B cell (primary cell): ENCODE measurements around the gene TMEM131L. TPM values are rescaled to one million over a fixed set of nuclear protein-coding genes. Genes with fewer than 3 reads are reported as not detected.

ENCODE experiments used
- ATAC-seq: fragments of 200-7000 bp; cut with Tn5 transposase; one replicate; pipeline ENCODE4 v1.10.0; 2021; ENCODE audit warnings: low read depth, mild to moderate bottlenecking, moderate number of reproducible peaks, moderate library complexity
- CTCF ChIA-PET: fragments of 350-600 bp; sonication (Branson Sonifier 250); formaldehyde crosslinking; loops from one replicate; lab custom pipeline; 2021; ENCODE audit warnings: antibody characterized with exemption, inconsistent platforms; lab: Charles Lee
- POLR2A ChIA-PET: fragments of 350-600 bp; sonication (Branson Sonifier 250); formaldehyde crosslinking; loops from one replicate; lab custom pipeline; 2021; ENCODE audit warnings: antibody characterized with exemption; lab: Charles Lee
- DNase-seq: peaks from one replicate; pipeline ENCODE4 v3.0.0; 2013
- H2AFZ ChIP-seq: 2 replicates; pipeline ENCODE4 v1.6.1; 2012; ENCODE audit warnings: mild to moderate bottlenecking, low read depth, low read length; ENCODE audit not compliant: insufficient read depth, poor library complexity, severe bottlenecking
- H3K27ac ChIP-seq, 2 donors: 1 replicate in 1 of 2; 2 replicates in 1 of 2; pipeline ENCODE4 v1.5.1; 2012 to 2013; ENCODE audit warnings: low read length in 2 of 2, mild to moderate bottlenecking in 2 of 2, moderate library complexity in 1 of 2
- H3K27me3 ChIP-seq, 4 experiments: fragments of 200-600 bp in 1 of 4; sonication (generic) in 1 of 4; replicated peaks in 1 of 4; 1 replicate in 2 of 4; 2 replicates in 2 of 4; pipeline versions ENCODE4 v1.6.1 to v1.7.0; 2013 to 2016; ENCODE audit warnings: low read length in 3 of 4, mild to moderate bottlenecking in 2 of 4, mixed read lengths in 1 of 4, moderate library complexity in 1 of 4; ENCODE audit not compliant: insufficient read depth in 4 of 4, control insufficient read depth in 3 of 4; ENCODE audit errors: control extremely low read depth in 1 of 4
- H3K36me3 ChIP-seq, 2 experiments: replicated peaks in 1 of 2; 1 replicate in 1 of 2; 2 replicates in 1 of 2; pipeline versions ENCODE4 v1.6.1 to v1.7.1; 2013; ENCODE audit warnings: low read length in 1 of 2; ENCODE audit not compliant: insufficient read depth in 2 of 2, control insufficient read depth in 1 of 2; ENCODE audit errors: control extremely low read depth in 1 of 2, extremely low read depth in 1 of 2
- H3K4me1 ChIP-seq, 2 donors: fragments of 200-600 bp in 1 of 2; sonication (generic) in 1 of 2; 1 replicate in 1 of 2; 2 replicates in 1 of 2; pipeline versions ENCODE4 v1.5.1 to v1.6.1; 2013 to 2017; ENCODE audit warnings: low read length in 2 of 2; ENCODE audit not compliant: control insufficient read depth in 2 of 2, insufficient read depth in 2 of 2
- H3K4me2 ChIP-seq: replicated peaks from 2 replicates; pipeline ENCODE3; 2012; ENCODE audit warnings: mild to moderate bottlenecking, low read depth, low read length; ENCODE audit not compliant: poor library complexity, severe bottlenecking
- H3K4me3 ChIP-seq, 5 experiments: fragments of 200-600 bp in 1 of 5; sonication (generic) in 1 of 5; 1 replicate in 3 of 5; 2 replicates in 2 of 5; pipeline versions ENCODE4 v1.5.1 to v1.7.0; 2011 to 2016; ENCODE audit warnings: low read length in 4 of 5, mild to moderate bottlenecking in 4 of 5, low read depth in 2 of 5, control low read depth in 1 of 5, moderate library complexity in 1 of 5; ENCODE audit not compliant: insufficient read depth in 1 of 5; ENCODE audit errors: control extremely low read depth in 1 of 5, extremely low read depth in 1 of 5
- H3K79me2 ChIP-seq: fragments of 200-600 bp; sonication (generic); one replicate; pipeline ENCODE4 v1.6.0; 2016; ENCODE audit warnings: low read length; ENCODE audit not compliant: control insufficient read depth, insufficient read depth
- H3K9ac ChIP-seq: fragments of 200-600 bp; sonication (generic); 2 replicates; pipeline ENCODE4 v1.6.1; 2017; ENCODE audit warnings: mild to moderate bottlenecking, low read length, moderate library complexity
- H3K9me3 ChIP-seq, 3 donors: one replicate each; pipeline versions ENCODE4 v1.6.1 to v1.7.1; 2013; ENCODE audit warnings: low read length in 2 of 3; ENCODE audit not compliant: control insufficient read depth in 2 of 3, insufficient read depth in 1 of 3; ENCODE audit errors: control extremely low read depth in 1 of 3
- H4K20me1 ChIP-seq: 2 replicates; pipeline ENCODE4 v1.6.0; 2012; ENCODE audit warnings: mild to moderate bottlenecking, low read length; ENCODE audit not compliant: insufficient read depth, control insufficient read depth, poor library complexity, severe bottlenecking
- H3K27ac Mint-ChIP-seq: one replicate; pipeline ENCODE4 v1.8.0; 2021; ENCODE audit warnings: mixed read lengths
- H3K27me3 Mint-ChIP-seq: one replicate; pipeline ENCODE4 v1.8.0; 2021; ENCODE audit warnings: mixed read lengths
- H3K4me1 Mint-ChIP-seq: one replicate; pipeline ENCODE4 v1.8.0; 2021; ENCODE audit warnings: mixed read lengths
- H3K4me3 Mint-ChIP-seq: one replicate; pipeline ENCODE4 v1.8.0; 2021; ENCODE audit warnings: mixed read lengths
- H3K9me3 Mint-ChIP-seq: one replicate; pipeline ENCODE4 v1.8.0; 2022; ENCODE audit warnings: mixed read lengths; ENCODE audit not compliant: insufficient read depth
- EZH2 ChIP-seq: IDR thresholded peaks from 2 replicates; pipeline ENCODE4 v1.6.1; 2012; ENCODE audit warnings: borderline replicate concordance, low read depth, mild to moderate bottlenecking, moderate library complexity, low read length; ENCODE audit not compliant: insufficient read depth, poor library complexity, severe bottlenecking
- WGBS: methylation state at CpG from one replicate; pipeline ENCODE4 v1.1.5; 2013; ENCODE audit warnings: missing lambda C conversion rate; ENCODE audit not compliant: insufficient coverage; 5-methylcytosine and 5-hydroxymethylcytosine counted together
- intact Hi-C: fragments of 100-400 bp; cut with micrococcal nuclease; formaldehyde crosslinking; loops from one replicate; pipeline ENCODE4 v1.10.0; 2022
- polyA plus RNA-seq: library from polyadenylated mRNA; depleted of rRNA; stranded (reverse); fragments of >200 nt; gene quantifications from 2 replicates; pipeline ENCODE4 v1.2.3, GENCODE V29; 2012
- total RNA-seq, 2 donors: library from RNA; stranded (reverse); fragments of 120-200 nt in 1 of 2; gene quantifications; 1 replicate in 1 of 2; 2 replicates in 1 of 2; pipeline versions ENCODE4 v1.2.3 to v1.2.4, GENCODE V29; 2013 to 2022
- TF ChIP-seq, protein P1 (sequence below): fragments of 200-600 bp; IDR thresholded peaks from one replicate; pipeline ENCODE4 v1.8.0; 2022; ENCODE audit warnings: antibody characterized with exemption, mild to moderate bottlenecking

TMEM131L gene
- total and polyA plus RNA-seq, 2 donors (not counting 1 experiment from before 2014, with no cell fraction given) = 56.4 to 120 TPM

DNA sequence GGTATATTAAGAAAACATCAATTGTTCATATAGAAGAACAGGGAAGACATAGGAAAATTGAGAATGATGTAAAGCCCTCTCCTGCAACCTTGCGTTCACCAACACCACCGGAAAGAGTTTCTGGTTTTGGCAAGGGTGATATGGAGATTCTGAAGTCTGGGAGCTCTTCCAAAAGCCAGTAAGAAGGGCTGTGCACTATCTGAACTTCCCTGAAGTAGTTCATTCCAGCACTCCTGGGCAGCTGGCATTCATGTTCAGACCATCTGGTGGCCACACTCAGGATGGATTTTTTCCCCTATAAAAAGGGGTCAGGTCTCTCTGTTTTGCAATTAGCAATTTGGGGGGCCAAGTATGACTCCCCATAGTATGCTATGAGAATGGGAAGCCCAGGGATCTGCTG lies 202.5 kb downstream of the TMEM131L start:
- Histone ChIP-seq H3K4me2 (no peak overlapping the region), H3K36me3 (no peaks in the 10 kb centered on the region), H3K4me1 (no peaks in the 10 kb centered on the region), H3K27me3 (no peaks in the 10 kb centered on the region), H2AFZ (no peak overlapping the region), H4K20me1 (no peaks in the 10 kb centered on the region), H3K9me3 (no peaks in the 10 kb centered on the region), H3K4me3 (no peak overlapping the region), H3K9ac (no peak overlapping the region), H3K79me2 (no peaks in the 10 kb centered on the region), H3K27ac (no peak overlapping the region)
- ATAC-seq = no peak
- no peak for TF ChIP-seq EZH2
- H3K27me3 Mint-ChIP-seq = peaks cover 25% of the 10 kb centered on the region
- 100% methylated on average over 2 of the region's 2 CpGs for WGBS
- no peak overlapping the region for H3K27ac Mint-ChIP-seq
- H3K9me3 Mint-ChIP-seq = no peaks in the 10 kb centered on the region
- DNase-seq = no peak
- no peak overlapping the region for H3K4me3 Mint-ChIP-seq
- ChIA-PET CTCF (no interaction called here), POLR2A (no interaction called here)
- intact Hi-C loops = no loop called here
- no peaks in the 10 kb centered on the region for H3K4me1 Mint-ChIP-seq

DNA sequence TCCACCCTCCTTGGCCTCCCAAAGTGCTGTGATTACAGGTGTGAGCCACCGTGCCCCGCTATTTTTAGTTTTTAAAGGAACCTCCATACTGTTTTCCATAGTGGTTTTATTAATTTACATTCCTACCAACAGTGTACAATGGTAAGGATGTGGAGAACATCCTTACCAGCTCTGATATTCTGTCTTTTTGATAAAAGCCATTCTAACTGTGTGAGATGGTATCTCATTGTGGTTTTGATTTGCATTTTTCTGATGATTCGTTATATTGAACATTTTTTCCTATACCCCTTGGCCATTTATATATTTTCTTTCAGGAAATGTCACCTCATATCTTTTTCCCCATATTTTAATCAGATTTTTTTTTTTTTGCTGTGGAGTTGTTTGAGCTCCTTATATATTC lies 203.7 kb downstream of the TMEM131L start:
- DNase-seq (no peak), ATAC-seq (no peak)
- Histone ChIP-seq H3K36me3 (no peaks in the 10 kb centered on the region), H3K79me2 (no peaks in the 10 kb centered on the region), H2AFZ (no peak overlapping the region), H3K4me1 (no peaks in the 10 kb centered on the region), H3K9me3 (no peaks in the 10 kb centered on the region), H3K27ac (no peak overlapping the region), H3K4me2 (no peak overlapping the region), H3K9ac (no peak overlapping the region), H3K27me3 (no peaks in the 10 kb centered on the region), H3K4me3 (no peak overlapping the region), H4K20me1 (no peaks in the 10 kb centered on the region)
- no peaks in the 10 kb centered on the region for H3K4me1 Mint-ChIP-seq
- peaks cover under 1% of the 10 kb centered on the region for H3K9me3 Mint-ChIP-seq
- no peak overlapping the region for H3K4me3 Mint-ChIP-seq
- intact Hi-C loops = no loop called here
- peaks cover 25% of the 10 kb centered on the region for H3K27me3 Mint-ChIP-seq
- TF ChIP-seq, protein P1, sequence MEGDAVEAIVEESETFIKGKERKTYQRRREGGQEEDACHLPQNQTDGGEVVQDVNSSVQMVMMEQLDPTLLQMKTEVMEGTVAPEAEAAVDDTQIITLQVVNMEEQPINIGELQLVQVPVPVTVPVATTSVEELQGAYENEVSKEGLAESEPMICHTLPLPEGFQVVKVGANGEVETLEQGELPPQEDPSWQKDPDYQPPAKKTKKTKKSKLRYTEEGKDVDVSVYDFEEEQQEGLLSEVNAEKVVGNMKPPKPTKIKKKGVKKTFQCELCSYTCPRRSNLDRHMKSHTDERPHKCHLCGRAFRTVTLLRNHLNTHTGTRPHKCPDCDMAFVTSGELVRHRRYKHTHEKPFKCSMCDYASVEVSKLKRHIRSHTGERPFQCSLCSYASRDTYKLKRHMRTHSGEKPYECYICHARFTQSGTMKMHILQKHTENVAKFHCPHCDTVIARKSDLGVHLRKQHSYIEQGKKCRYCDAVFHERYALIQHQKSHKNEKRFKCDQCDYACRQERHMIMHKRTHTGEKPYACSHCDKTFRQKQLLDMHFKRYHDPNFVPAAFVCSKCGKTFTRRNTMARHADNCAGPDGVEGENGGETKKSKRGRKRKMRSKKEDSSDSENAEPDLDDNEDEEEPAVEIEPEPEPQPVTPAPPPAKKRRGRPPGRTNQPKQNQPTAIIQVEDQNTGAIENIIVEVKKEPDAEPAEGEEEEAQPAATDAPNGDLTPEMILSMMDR = no peak
- no peak for TF ChIP-seq EZH2
- CTCF ChIA-PET = no interaction called here
- POLR2A ChIA-PET = interaction anchor here (0.7 kb wide), 1 partner anchor 17 kb away, joined by 4 read pairs; no protein-coding TSS in a partner anchor
- H3K27ac Mint-ChIP-seq = no peak overlapping the region
- WGBS = no CpG with 5 or more reads among the region's 3 CpGs
